Measurements from ENCODE around the gene VTI1A. TPM values are rescaled to one million over a fixed set of nuclear protein-coding genes. Genes with fewer than 3 reads are reported as not detected.

VTI1A gene
- polyA plus RNA-seq, 1 of the 3 experiments (the other 2 are of a cell fraction) = 8.3 TPM

- Histone ChIP-seq H3K9me3 (no peaks in the 10 kb centered on the region), H2AFZ (ENCODE audit: low read depth) (no peak overlapping the region), H3K4me3 (ENCODE audit: low read depth in 2 of 2, low read length in 1 of 2) (no peak overlapping the region), H3K9me2 (no peaks in the 10 kb centered on the region), H3K4me2 (no peak overlapping the region), H3K27me3 (ENCODE audit: insufficient read depth) (no peaks in the 10 kb centered on the region), H4K20me1 (ENCODE audit: insufficient read depth) (no peaks in the 10 kb centered on the region), H3K36me3 (replicated peaks in 1 of 2; ENCODE audit: control insufficient read depth in 1 of 2, insufficient read depth in 2 of 2, low read length in 1 of 2) (no peaks in the 10 kb centered on the region), H3K4me1 (ENCODE audit: control insufficient read depth in 1 of 2, insufficient read depth in 2 of 2, low read depth in 1 of 2, low read length in 1 of 2) (peaks cover 0 to 4% of the 10 kb centered on the region in 2 experiments; a peak in 2 of 4 replicates), H3F3A (replicated peaks; ENCODE audit: insufficient read depth) (no peaks in the 10 kb centered on the region), H3K79me2 (ENCODE audit: insufficient read depth) (no peaks in the 10 kb centered on the region), H3K27ac (ENCODE audit: low read depth in 2 of 2, low read length in 1 of 2) (no peak overlapping the region), H3K9ac (no peak overlapping the region)
- CTCF ChIA-PET = interaction anchor here (2.1 to 2.2 kb wide), 2 partner anchors 564 to 822 kb away, joined by 7 to 13 read pairs; no protein-coding TSS in a partner anchor
- POLR2A ChIA-PET = no interaction called here
- no peak for DNase-seq
- 94% methylated on average over 16 of the region's 16 CpGs for WGBS (ENCODE audit: low lambda C conversion rate)
- TF ChIP-seq JUND (IDR thresholded peaks at IDR 0.05) (no peak), FOSL2 (IDR thresholded peaks at IDR 0.05; ENCODE audit: borderline replicate concordance, low read depth) (no peak), IRF3 (IDR thresholded peaks at IDR 0.05; ENCODE audit: low read depth, low read length) (no peak), ELF1 (IDR thresholded peaks at IDR 0.05) (no peak), NRF1 (IDR thresholded peaks at IDR 0.05; ENCODE audit: low read depth, low read length) (no peak), FOXM1 (IDR thresholded peaks at IDR 0.05; ENCODE audit: low read depth) (no peak), CHD2 (IDR thresholded peaks at IDR 0.05; ENCODE audit: low read length, partially characterized antibody) (no peak)
- TF ChIP-seq, protein P1, sequence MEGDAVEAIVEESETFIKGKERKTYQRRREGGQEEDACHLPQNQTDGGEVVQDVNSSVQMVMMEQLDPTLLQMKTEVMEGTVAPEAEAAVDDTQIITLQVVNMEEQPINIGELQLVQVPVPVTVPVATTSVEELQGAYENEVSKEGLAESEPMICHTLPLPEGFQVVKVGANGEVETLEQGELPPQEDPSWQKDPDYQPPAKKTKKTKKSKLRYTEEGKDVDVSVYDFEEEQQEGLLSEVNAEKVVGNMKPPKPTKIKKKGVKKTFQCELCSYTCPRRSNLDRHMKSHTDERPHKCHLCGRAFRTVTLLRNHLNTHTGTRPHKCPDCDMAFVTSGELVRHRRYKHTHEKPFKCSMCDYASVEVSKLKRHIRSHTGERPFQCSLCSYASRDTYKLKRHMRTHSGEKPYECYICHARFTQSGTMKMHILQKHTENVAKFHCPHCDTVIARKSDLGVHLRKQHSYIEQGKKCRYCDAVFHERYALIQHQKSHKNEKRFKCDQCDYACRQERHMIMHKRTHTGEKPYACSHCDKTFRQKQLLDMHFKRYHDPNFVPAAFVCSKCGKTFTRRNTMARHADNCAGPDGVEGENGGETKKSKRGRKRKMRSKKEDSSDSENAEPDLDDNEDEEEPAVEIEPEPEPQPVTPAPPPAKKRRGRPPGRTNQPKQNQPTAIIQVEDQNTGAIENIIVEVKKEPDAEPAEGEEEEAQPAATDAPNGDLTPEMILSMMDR (IDR thresholded peaks at IDR 0.05) = no peak
- TF ChIP-seq, protein P2, sequence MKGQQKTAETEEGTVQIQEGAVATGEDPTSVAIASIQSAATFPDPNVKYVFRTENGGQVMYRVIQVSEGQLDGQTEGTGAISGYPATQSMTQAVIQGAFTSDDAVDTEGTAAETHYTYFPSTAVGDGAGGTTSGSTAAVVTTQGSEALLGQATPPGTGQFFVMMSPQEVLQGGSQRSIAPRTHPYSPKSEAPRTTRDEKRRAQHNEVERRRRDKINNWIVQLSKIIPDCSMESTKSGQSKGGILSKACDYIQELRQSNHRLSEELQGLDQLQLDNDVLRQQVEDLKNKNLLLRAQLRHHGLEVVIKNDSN (IDR thresholded peaks at IDR 0.05; ENCODE audit: borderline replicate concordance, low read depth) = no peak
Observed at GRCh38 chr10:112562809-112563663, 116.0 kb downstream of the VTI1A start.

GRCh38 chr10:112564337-112564736 lies 117.3 kb downstream of the VTI1A start:
- POLR2A ChIA-PET = no interaction called here
- Histone ChIP-seq H3K9ac (no peak overlapping the region), H3K9me2 (no peaks in the 10 kb centered on the region), H4K20me1 (ENCODE audit: insufficient read depth) (no peaks in the 10 kb centered on the region), H3K4me1 (ENCODE audit: control insufficient read depth in 1 of 2, insufficient read depth in 2 of 2, low read depth in 1 of 2, low read length in 1 of 2) (no peaks in the 10 kb centered on the region; a peak in 1 of 4 replicates), H3K27me3 (ENCODE audit: insufficient read depth) (no peaks in the 10 kb centered on the region), H3K79me2 (ENCODE audit: insufficient read depth) (no peaks in the 10 kb centered on the region), H3K9me3 (no peaks in the 10 kb centered on the region), H3K27ac (ENCODE audit: low read depth in 2 of 2, low read length in 1 of 2) (no peak overlapping the region), H3K4me2 (no peak overlapping the region; the same call in 1 of the 2 replicates), H3K4me3 (ENCODE audit: low read depth in 2 of 2, low read length in 1 of 2) (no peak overlapping the region), H2AFZ (ENCODE audit: low read depth) (no peak overlapping the region), H3K36me3 (replicated peaks in 1 of 2; ENCODE audit: control insufficient read depth in 1 of 2, insufficient read depth in 2 of 2, low read length in 1 of 2) (no peaks in the 10 kb centered on the region), H3F3A (replicated peaks; ENCODE audit: insufficient read depth) (no peaks in the 10 kb centered on the region)
- 86% methylated on average over 2 of the region's 2 CpGs for WGBS (ENCODE audit: low lambda C conversion rate)
- no peak for DNase-seq
- TF ChIP-seq FOXM1 (IDR thresholded peaks at IDR 0.05; ENCODE audit: low read depth) = no peak
- no peak for TF ChIP-seq RXRA (IDR thresholded peaks at IDR 0.05; ENCODE audit: borderline replicate concordance, low read depth)
- no peak for TF ChIP-seq PBX3 (IDR thresholded peaks at IDR 0.05)
- no peak for TF ChIP-seq EZH2phosphoT487 (IDR thresholded peaks at IDR 0.05; ENCODE audit: borderline replicate concordance, low read depth)
- TF ChIP-seq RAD21 (IDR thresholded peaks at IDR 0.05; ENCODE audit: low read length) = no peak
- no peak for TF ChIP-seq GABPA (IDR thresholded peaks at IDR 0.05; ENCODE audit: low read depth)
- no peak for TF ChIP-seq NRF1 (IDR thresholded peaks at IDR 0.05; ENCODE audit: low read depth, low read length)
- no peak for TF ChIP-seq JUND (IDR thresholded peaks at IDR 0.05)
- CTCF ChIA-PET = interaction anchor here (0.6 to 2.2 kb wide), 11 partner anchors 13 to 824 kb away, joined by 3 to 13 read pairs (median 3); no protein-coding TSS in a partner anchor
